DMS 273 (cell line): ENCODE data around the gene MYL4.
"Not testable (repeated sequence)": the region's sequence is repeated elsewhere in the genome, so short reads cannot be mapped to it uniquely, and the experiment has no call there.

Experiments
- DNase-seq: peaks from one replicate; lab custom pipeline; 2025; ENCODE audit not compliant: unreplicated experiment; lab: John Stamatoyannopoulos, UW

Gene MYL4

GRCh38 chr17:47219621-47220475, 10.7 kb downstream of the MYL4 start:
- no peak for DNase-seq

- no peak for DNase-seq
Measured at GRCh38 chr17:47220531-47220999, 11.4 kb downstream of the MYL4 start.

GRCh38 chr17:47221154-47221553, 12.0 kb downstream of the MYL4 start:
- no peak for DNase-seq

- no peak for DNase-seq
Measured at GRCh38 chr17:47222047-47222446, 12.9 kb downstream of the MYL4 start.

- DNase-seq: no peak
Measured at GRCh38 chr17:47223007-47223406, 13.9 kb downstream of the MYL4 start.

- no peak for DNase-seq
Measured at GRCh38 chr17:47223460-47223859, 14.3 kb downstream of the MYL4 start.

- DNase-seq: not testable (repeated sequence)
Measured at GRCh38 chr17:47224077-47224476, 14.9 kb downstream of the MYL4 start.

GRCh38 chr17:47224966-47225365, 15.8 kb downstream of the MYL4 start:
- DNase-seq: no peak

GRCh38 chr17:47225436-47225858, 16.3 kb downstream of the MYL4 start:
- peak; percentile 58 for DNase-seq

- no peak for DNase-seq
Measured at GRCh38 chr17:47225911-47226688, 17.0 kb downstream of the MYL4 start.

- DNase-seq: no peak
Measured at GRCh38 chr17:47227862-47228261, 18.7 kb downstream of the MYL4 start.

- DNase-seq: peak; percentile 95
Measured at GRCh38 chr17:47229535-47230443, 20.6 kb downstream of the MYL4 start.

GRCh38 chr17:47230864-47231263, 21.7 kb downstream of the MYL4 start:
- no peak for DNase-seq

- no peak for DNase-seq
Measured at GRCh38 chr17:47231334-47231733, 22.2 kb downstream of the MYL4 start.

- DNase-seq: no peak
Measured at GRCh38 chr17:47231866-47232265, 22.7 kb downstream of the MYL4 start.

GRCh38 chr17:47232465-47232864, 23.3 kb downstream of the MYL4 start:
- DNase-seq: no peak

GRCh38 chr17:47235506-47235905, 26.4 kb downstream of the MYL4 start:
- no peak for DNase-seq

GRCh38 chr17:47235923-47236322, 26.8 kb downstream of the MYL4 start:
- DNase-seq: no peak

GRCh38 chr17:47237841-47238240, 28.7 kb downstream of the MYL4 start:
- DNase-seq: no peak

- DNase-seq: no peak
Measured at GRCh38 chr17:47238321-47239010, 29.3 kb downstream of the MYL4 start.
